Right kidney (tissue), 1 donor: ENCODE data around the gene PHC2.

Source experiments
- DNase-seq: peaks from one replicate; pipeline ENCODE4 v3.0.0-alpha.2; 2016

The PHC2 gene

GRCh38 chr1:33391343-33392078 is 39.4 kb downstream of the PHC2 start:
- no peak for DNase-seq

GRCh38 chr1:33390542-33390941 is 40.4 kb downstream of the PHC2 start:
- no peak for DNase-seq

GRCh38 chr1:33388805-33389771 is 41.8 kb downstream of the PHC2 start:
- peak; percentile 37 for DNase-seq

- no peak for DNase-seq
Measured at GRCh38 chr1:33387625-33388024, 43.3 kb downstream of the PHC2 start.

GRCh38 chr1:33385251-33385650 is 45.6 kb downstream of the PHC2 start:
- no peak for DNase-seq

- no peak for DNase-seq
Measured at GRCh38 chr1:33384040-33384812, 46.7 kb downstream of the PHC2 start.

GRCh38 chr1:33383489-33383888 is 47.4 kb downstream of the PHC2 start:
- no peak for DNase-seq

GRCh38 chr1:33382661-33383415 is 48.1 kb downstream of the PHC2 start:
- DNase-seq: no peak

- no peak for DNase-seq
Measured at GRCh38 chr1:33381977-33382376, 48.9 kb downstream of the PHC2 start.

- no peak for DNase-seq
Measured at GRCh38 chr1:33380811-33381210, 50.1 kb downstream of the PHC2 start.

- DNase-seq: no peak
Measured at GRCh38 chr1:33379631-33380354, 51.1 kb downstream of the PHC2 start.

- no peak for DNase-seq
Measured at GRCh38 chr1:33378976-33379375, 51.9 kb downstream of the PHC2 start.

- DNase-seq: no peak
Measured at GRCh38 chr1:33378524-33378923, 52.4 kb downstream of the PHC2 start.

- no peak for DNase-seq
Measured at GRCh38 chr1:33377756-33378155, 53.1 kb downstream of the PHC2 start.

- DNase-seq: no peak
Measured at GRCh38 chr1:33377013-33377412, 53.9 kb downstream of the PHC2 start.

GRCh38 chr1:33375316-33375715 is 55.6 kb downstream of the PHC2 start:
- DNase-seq: no peak

- DNase-seq: no peak
Measured at GRCh38 chr1:33374336-33375105, 56.4 kb downstream of the PHC2 start.

GRCh38 chr1:33373606-33374005 is 57.3 kb downstream of the PHC2 start:
- DNase-seq: no peak

- no peak for DNase-seq
Measured at GRCh38 chr1:33372677-33373076, 58.2 kb downstream of the PHC2 start.

- no peak for DNase-seq
Measured at GRCh38 chr1:33372162-33372561, 58.7 kb downstream of the PHC2 start.
